Measurements from ENCODE around the gene SAMD11.

DNA sequence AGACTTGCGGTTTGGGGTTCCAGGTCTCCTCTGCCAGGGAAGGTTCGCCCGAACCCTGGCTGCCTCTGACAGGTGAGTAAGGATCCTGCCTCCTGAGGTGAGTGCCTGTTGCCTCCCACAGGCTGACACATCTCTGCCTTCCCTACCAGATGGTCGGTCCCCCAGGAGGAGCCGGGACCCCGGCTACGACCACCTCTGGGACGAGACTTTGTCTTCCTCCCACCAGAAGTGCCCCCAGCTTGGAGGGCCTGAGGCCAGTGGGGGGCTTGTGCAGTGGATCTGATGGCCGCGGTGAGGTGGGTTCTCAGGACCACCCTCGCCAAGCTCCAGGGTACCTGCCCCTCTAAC is 50.5 kb downstream of the SAMD11 start:
- no peak for TF ChIP-seq CTCF (IDR thresholded peaks at IDR 0.05)
- no peak for TF ChIP-seq POLR2A (IDR thresholded peaks at IDR 0.05)
- TF ChIP-seq EP300 (IDR thresholded peaks at IDR 0.05), result no peak
